Neural cell (in vitro differentiated cells): ENCODE data around the gene FRMPD4.

Source experiments
- EP300 ChIP-seq: fragments of 450-650 bp; conservative IDR thresholded peaks from 2 replicates; pipeline ENCODE4 v1.6.1; 2014; ENCODE audit warnings: antibody characterized with exemption, mild to moderate bottlenecking, moderate library complexity; ENCODE audit not compliant: poor library complexity, severe bottlenecking
- TF ChIP-seq, protein P1 (sequence below): fragments of 450-650 bp; IDR thresholded peaks from 2 replicates; pipeline ENCODE4 v1.5.1; 2014; ENCODE audit warnings: antibody characterized with exemption, mild to moderate bottlenecking, moderate library complexity; ENCODE audit not compliant: poor library complexity, severe bottlenecking

DNA sequence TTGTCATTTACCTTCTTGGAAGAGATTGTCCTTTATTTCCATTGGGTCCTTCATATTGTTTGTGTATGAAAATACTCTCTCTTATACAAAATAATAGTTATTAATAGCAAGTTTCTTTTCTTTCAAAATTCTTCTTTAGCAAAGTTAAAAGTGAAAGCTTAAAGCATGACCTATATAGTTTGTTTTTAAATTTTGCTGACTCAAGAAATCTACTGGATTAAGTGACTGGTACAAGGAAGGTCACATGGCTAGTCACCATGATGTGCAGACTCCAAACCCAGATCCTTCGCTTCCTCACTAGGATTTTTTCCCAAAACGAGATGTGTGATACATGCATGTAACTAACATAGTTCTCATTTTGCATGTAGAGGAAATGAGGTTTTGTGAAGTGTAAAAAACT lies 322.7 kb downstream of the FRMPD4 start:
- TF ChIP-seq, protein P1, sequence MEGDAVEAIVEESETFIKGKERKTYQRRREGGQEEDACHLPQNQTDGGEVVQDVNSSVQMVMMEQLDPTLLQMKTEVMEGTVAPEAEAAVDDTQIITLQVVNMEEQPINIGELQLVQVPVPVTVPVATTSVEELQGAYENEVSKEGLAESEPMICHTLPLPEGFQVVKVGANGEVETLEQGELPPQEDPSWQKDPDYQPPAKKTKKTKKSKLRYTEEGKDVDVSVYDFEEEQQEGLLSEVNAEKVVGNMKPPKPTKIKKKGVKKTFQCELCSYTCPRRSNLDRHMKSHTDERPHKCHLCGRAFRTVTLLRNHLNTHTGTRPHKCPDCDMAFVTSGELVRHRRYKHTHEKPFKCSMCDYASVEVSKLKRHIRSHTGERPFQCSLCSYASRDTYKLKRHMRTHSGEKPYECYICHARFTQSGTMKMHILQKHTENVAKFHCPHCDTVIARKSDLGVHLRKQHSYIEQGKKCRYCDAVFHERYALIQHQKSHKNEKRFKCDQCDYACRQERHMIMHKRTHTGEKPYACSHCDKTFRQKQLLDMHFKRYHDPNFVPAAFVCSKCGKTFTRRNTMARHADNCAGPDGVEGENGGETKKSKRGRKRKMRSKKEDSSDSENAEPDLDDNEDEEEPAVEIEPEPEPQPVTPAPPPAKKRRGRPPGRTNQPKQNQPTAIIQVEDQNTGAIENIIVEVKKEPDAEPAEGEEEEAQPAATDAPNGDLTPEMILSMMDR: no peak
- no peak for TF ChIP-seq EP300
